ENCODE data around the gene NPB.
A peak's percentile ranks its signal among the peaks of the same experiment; 100 is the strongest.

Gene NPB

GRCh38 chr17:81866440-81867169 lies 35.4 kb upstream of the NPB start:
- no peak overlapping the region for H3K4me3 ChIP-seq (ENCODE audit: control insufficient read depth, low read depth, low read length)
- peak; percentile 27 for DNase-seq (ENCODE audit: low read depth)
- TF ChIP-seq CTCF (conservative IDR thresholded peaks at IDR 0.05; ENCODE audit: control insufficient read depth, insufficient read depth, low read depth, low read length) = no peak

GRCh38 chr17:81867170-81867990 lies 34.7 kb upstream of the NPB start:
- TF ChIP-seq CTCF (conservative IDR thresholded peaks at IDR 0.05; ENCODE audit: control insufficient read depth, insufficient read depth, low read depth, low read length) = no peak
- DNase-seq (ENCODE audit: low read depth) = peak; percentile 63
- no peak overlapping the region for H3K4me3 ChIP-seq (ENCODE audit: control insufficient read depth, low read depth, low read length)

GRCh38 chr17:81867991-81868673 lies 33.9 kb upstream of the NPB start:
- TF ChIP-seq CTCF (conservative IDR thresholded peaks at IDR 0.05; ENCODE audit: control insufficient read depth, insufficient read depth, low read depth, low read length) = no peak
- H3K4me3 ChIP-seq (ENCODE audit: control insufficient read depth, low read depth, low read length) = no peak overlapping the region
- no peak for DNase-seq (ENCODE audit: low read depth)

- H3K4me3 ChIP-seq (ENCODE audit: control insufficient read depth, low read depth, low read length) = peak overlapping the region; percentile 76
- no peak for TF ChIP-seq CTCF (conservative IDR thresholded peaks at IDR 0.05; ENCODE audit: control insufficient read depth, insufficient read depth, low read depth, low read length)
- peak; percentile 89 for DNase-seq (ENCODE audit: low read depth)
Measured at GRCh38 chr17:81868674-81869220, 33.3 kb upstream of the NPB start.

GRCh38 chr17:81869221-81870130 lies 32.6 kb upstream of the NPB start:
- DNase-seq (ENCODE audit: low read depth) = peak; percentile 27
- TF ChIP-seq CTCF (conservative IDR thresholded peaks at IDR 0.05; ENCODE audit: control insufficient read depth, insufficient read depth, low read depth, low read length) = peak; percentile 45
- H3K4me3 ChIP-seq (ENCODE audit: control insufficient read depth, low read depth, low read length) = peak overlapping the region; percentile 76
